ENCODE data around the gene SHKBP1.
A peak's percentile ranks its signal among the peaks of the same experiment; 100 is the strongest.
"Not testable (repeated sequence)": the region's sequence is repeated elsewhere in the genome, so short reads cannot be mapped to it uniquely, and the experiment has no call there.

Gene SHKBP1

DNA sequence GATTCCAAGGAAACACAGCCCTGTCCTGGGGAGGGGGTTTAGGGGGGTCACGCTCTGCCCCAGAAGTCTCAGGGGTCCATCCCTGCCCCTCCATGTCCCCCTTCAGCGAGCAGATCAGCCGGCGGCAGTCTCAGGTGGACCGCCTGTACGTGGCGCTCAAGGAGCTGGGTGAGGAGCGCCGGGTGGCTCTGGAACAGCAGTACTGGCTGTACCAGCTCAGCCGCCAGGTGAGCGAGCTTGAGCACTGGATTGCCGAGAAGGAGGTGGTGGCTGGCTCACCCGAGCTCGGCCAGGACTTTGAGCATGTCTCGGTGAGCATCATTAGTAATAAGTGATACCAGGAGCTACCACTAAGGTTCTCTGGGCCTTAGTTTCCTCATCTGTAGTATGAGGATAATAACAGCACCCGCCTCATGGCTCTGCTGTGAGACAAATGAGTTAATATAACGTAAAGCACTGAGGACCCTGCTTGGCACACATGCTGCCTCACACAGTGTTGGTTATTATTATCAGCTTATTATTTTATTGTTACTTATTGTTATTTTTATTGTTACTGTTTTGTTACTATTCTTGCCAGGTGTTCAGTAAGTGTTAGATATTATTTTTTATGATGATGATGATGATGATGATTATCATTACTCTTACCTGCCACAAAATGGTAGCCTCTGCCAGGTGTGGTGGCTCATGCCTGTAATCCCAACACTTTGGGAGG is 20.5 kb upstream of the SHKBP1 start:
- DNase-seq = no peak

DNA sequence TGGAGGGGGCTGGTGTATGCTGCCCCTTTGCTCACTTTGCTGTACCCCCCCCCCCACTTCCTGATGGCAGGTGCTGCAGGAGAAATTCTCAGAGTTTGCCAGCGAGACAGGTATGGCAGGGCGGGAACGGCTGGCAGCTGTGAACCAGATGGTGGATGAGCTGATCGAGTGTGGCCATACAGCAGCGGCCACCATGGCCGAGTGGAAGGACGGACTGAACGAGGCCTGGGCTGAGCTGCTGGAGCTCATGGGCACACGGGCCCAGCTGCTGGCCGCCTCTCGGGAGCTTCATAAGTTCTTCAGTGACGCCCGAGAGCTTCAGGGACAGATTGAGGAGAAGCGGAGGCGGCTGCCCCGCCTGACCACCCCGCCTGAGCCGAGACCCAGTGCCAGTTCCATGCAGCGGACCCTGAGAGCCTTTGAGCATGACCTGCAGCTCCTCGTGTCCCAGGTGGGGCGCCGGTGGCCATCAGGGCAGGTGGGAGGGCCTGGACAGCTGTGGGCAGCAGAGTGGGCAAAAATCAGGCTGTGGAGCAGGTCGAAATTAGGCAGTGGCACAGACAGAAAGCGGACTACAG is 19.6 kb upstream of the SHKBP1 start:
- DNase-seq = no peak

DNA sequence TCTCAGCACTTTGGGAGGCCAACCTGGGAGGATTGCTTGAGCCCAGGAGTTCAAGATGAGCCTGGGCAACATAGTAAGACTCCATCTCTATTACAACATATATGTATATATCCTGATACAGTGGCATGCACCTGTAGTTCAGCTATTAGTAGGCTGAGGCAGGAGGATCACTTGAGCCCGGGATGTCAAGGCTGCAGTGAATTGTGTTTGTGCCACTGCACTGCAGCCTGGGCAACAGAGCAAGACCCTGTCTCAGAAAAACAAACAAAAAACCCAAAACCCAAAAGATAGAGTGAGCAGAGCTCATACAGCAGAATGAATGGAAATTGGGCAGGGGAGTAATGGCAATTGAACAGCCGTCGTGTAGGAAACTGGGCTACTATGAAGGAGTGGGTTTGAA is 17.3 kb upstream of the SHKBP1 start:
- DNase-seq = no peak

DNA sequence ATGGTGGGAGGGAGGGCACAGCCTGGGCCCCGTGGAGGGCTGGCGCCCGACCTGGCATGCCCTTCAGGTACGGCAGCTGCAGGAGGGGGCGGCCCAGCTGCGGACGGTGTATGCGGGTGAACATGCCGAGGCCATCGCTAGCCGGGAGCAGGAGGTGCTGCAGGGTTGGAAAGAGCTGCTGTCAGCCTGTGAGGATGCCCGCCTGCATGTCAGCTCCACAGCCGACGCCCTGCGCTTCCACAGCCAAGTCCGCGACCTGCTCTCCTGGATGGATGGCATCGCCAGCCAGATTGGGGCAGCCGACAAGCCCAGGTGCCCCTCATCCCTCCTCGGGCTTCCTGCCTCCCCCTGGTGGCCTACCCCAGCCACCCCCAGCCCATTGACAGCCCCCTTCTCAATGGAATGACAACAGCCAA is 16.6 kb upstream of the SHKBP1 start:
- no peak for DNase-seq

DNA sequence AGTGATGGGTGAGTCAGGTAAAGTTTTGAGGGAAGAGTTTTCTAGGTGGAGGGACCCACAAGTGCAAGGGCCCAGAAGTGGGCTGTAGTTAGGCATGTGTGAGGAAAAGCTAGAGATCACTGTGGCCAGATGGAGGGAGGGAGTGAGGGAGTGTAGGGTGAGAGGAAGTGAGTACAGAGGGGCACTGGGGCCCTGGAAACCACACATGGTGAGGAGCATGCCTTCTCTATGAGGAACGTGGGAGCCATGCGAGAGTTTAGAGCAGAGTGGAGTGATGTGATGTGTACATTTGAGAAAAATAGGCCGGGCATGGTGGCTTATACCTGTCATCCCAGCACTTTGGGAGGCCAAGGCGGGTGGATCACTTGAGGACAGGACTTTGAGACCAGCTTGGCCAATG is 14.7 kb upstream of the SHKBP1 start:
- no peak for DNase-seq

DNA sequence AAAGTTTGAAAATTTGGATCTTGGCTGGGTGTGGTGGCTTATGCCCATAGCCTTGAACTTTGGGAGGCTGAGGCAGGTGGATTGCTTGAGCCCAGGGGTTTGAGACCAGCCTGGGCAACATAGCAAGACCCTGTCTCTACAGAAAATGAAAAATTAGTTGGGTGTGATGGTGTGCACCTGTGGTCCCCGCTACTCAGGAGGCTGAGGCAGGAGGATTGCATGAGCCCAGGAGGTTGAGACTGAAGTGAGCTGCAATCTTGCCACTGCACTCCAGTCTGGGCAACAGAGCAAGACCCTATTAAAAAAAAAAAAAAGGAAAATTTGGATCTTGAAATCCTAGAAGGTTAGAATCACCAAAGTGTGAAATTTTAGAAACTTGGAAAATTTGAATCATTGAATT is 12.1 kb upstream of the SHKBP1 start:
- DNase-seq = not testable (repeated sequence)

DNA sequence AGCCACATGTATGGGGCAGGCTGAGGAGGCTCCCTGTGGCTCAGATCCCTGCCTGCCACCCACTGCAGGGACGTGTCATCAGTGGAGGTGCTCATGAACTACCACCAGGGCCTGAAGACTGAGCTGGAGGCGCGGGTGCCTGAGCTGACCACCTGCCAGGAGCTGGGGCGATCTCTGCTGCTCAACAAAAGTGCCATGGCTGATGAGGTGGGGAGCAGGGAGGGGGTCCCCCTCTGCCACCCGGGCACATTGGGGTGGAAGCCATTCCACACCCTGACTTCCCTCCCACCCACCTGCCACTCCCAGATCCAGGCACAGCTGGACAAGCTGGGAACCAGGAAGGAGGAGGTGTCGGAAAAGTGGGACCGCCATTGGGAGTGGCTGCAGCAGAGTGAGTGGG is 11.3 kb upstream of the SHKBP1 start:
- DNase-seq = no peak

DNA sequence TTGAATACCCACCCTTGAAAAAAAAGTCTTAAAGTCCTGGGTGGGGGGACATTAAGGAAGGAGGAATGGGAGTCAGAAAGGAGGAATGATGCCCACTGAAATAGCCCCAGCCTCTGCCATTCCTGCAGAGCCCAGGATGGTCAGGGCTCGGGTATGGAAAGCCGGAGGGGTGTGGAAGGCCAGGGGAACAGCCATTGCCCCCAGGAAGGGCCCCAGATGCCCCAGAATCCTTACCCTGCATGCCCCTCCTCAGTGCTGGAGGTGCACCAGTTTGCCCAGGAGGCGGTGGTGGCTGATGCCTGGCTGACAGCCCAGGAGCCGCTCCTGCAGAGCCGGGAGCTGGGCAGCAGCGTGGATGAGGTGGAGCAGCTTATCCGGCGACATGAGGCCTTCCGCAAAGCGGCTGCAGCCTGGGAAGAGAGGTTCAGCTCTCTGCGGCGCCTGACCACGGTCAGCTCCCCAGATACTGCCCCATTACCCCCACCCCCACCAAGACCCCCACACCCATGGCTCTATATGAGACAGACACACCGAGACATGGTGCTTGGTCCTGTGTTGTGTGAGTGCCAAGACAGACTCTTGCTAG is 10.7 kb upstream of the SHKBP1 start:
- no peak for DNase-seq

DNA sequence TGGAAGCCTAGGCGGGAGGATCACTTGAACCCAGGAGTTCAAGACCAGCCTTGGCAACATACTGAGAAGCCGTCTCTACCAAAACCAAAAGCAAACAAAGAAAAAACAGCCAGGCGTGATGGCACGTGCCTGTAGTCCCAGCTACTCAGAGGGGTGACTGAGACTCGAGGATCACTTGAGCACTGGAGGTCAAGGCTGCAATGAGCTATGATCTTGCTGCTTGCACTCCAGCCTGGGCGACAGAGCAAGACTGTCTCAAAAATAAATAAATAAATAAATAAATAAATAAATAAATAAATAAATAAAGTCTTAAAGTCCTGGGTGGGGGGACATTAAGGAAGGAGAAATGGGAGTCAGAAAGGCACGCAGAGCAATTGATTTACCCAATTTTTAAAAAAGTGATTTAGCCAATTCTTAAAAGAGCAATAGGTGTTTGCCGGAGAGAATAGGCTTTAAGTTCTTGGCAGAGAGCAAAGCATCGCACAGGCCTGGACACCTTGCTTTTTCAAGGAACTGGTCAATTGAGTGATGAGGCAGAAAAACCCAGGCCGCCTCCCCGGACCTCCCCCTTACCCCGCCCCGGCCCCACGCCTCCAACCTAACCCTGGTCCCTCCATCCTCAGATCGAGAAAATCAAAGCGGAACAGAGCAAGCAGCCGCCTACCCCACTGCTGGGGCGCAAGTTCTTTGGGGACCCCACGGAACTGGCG is 9.5 kb upstream of the SHKBP1 start:
- DNase-seq = no peak

DNA sequence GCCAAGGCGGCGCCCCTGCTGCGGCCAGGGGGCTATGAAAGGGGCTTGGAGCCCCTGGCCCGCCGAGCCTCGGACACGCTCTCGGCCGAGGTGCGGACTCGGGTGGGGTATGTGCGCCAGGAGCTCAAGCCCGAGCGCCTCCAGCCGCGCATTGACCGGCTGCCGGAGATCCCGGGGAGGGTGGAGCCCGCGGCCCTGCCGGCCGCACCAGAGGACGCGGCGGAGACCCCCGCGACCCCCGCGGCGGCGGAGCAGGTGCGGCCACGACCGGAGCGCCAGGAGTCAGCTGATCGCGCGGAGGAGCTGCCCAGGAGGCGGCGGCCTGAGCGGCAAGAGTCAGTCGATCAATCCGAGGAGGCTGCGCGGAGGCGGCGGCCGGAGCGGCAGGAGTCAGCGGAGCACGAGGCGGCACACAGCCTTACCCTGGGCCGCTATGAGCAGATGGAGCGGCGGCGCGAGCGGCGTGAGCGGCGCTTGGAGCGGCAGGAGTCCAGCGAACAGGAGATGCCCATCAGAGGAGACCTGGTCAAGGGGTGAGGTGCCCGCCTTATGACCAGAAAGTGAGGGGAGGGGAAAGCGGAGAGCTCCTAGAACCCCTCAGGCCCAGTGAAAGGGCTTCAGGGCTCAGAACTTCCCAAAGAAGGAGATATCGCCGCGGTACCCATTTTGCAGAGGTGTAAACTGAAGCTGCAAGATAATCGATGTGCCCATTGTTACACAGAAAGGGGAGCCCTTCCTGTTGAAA is 8.8 kb upstream of the SHKBP1 start:
- DNase-seq = no peak

DNA sequence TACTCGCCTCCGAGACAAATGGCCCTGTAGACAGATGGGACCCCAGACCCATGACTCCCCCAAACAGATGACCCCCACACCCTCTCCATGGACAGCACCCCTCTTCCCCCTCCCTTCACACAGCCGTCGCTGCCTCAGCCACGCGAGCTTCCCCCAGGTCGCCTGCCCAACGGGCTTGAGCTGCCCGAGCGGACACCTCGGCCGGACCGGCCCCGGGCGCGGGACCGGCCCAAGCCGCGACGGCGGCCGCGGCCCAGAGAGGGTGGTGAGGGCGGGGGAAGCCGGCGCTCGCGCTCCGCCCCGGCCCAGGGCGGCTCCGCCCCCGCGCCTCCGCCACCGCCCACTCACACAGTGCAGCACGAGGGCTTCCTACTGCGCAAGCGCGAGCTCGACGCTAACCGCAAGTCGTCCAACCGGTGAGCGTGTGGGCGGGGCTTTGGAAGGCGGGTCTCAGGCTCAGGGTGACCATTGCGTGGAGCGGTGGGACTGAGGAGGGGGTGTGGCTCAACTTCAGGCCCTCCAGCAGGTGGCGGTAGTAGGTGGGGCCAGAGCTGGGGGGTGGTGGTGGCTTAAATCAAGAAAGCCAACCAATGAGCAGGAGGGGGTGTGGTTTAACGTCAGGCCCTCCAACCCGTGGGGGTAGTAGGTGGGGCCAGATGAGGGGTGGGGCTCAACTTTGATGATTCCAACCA is 6.2 kb upstream of the SHKBP1 start:
- peak; percentile 94 for DNase-seq

DNA sequence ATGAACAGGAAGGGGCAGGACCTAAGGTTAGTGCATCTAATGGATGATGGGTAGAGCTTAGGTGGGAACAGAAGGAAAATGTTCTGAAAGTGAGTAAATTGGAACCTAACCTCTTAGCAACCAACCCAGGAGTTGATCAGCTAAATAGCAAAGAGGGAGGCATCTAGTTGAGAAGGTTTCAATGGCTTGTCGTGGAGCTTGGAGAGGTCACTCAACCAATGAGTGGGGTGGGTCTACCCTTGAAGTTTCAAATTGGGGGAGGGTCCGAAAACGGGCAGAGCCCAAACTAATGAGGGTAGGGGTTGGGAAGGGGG is 5.7 kb upstream of the SHKBP1 start:
- DNase-seq = no peak

DNA sequence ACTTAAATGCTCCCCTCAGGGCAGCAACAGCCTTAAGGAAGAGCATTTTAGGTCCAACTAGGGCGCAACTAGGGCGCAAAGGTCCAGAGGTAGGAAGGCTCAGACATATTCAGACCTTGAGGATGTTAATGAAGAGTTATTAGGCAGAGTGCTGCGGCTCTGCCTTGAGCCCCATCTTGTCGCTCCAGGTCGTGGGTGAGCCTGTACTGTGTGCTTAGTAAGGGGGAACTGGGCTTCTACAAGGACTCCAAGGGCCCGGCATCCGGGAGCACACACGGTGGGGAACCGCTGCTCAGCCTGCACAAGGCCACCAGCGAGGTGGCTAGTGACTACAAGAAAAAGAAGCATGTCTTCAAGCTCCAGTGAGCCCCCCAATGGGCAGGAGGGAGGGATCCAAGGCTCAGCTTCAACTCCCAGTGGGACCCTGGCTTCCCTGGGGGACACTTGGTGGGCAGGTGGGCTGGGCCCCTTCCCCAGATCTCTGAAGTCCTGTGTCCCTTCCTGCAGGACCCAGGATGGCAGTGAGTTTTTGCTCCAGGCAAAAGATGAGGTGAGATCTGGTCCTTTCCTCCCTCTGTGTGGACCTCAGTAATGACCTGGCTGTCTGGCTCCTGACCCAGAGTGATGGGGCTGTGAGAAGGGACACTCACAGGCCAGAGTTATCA is 4.7 kb upstream of the SHKBP1 start:
- DNase-seq = no peak

DNA sequence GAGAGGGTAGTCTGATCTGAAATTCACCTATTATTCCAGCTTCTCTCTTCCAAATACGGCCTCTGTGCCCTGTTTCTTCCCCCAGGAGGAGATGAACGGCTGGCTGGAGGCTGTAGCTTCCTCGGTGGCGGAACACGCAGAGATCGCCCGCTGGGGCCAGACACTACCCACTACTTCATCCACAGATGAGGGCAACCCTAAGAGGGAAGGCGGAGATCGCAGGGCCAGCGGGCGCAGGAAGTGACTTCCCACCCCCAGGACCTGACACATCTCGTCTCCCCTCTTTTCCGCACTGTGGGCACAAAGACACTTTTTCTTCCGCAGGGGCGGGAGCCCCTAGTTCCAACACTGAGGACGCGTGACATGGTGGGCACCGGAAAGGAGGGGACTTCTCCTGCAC is 1.3 kb upstream of the SHKBP1 start:
- no peak for DNase-seq

DNA sequence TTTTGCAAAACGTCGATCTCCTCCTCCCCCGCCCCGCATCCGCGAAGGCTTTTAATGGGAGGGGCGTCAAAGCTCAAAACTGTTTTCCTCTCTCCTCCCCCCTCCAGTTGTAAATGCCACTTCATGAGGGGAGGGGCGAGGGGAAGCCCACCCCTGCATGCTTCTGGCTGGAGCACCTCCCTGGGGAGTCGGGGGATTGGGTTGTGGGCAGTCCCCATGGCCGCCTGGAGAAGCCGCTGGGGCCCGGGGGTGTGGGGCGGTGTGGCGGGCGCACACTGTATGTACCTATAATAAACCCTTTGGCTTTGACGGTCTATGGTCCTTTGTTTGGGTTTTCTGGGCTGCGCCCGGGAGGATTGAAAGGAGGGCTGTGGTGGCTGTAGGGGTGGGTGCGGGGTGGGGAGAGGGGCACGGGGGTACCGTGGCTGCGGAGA is 505 bp upstream of the SHKBP1 start:
- DNase-seq = peak; percentile 38

DNA sequence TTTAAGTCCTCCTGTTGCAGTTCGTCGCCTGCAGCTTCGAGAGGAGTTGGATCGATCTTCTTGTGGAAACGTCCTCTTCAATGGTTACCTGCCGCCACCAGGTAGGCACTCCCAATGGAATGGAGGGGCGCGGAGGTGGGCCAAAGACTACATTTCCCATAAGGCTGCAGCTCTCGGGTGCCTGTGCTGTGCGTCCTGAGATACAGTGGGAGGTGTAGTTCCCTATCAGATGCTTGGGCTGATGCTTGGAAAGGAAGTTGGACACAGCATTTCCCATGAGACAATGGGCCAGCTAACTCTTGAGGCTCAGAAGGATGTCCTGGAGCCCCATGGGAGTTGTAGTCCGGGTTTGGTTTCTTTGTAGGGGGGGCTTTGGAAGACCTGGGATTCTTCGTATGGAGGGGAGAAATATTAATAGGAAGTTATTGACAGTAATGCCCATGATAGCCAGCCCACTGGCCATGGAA is 1.8 kb downstream of the SHKBP1 start:
- DNase-seq = no peak

DNA sequence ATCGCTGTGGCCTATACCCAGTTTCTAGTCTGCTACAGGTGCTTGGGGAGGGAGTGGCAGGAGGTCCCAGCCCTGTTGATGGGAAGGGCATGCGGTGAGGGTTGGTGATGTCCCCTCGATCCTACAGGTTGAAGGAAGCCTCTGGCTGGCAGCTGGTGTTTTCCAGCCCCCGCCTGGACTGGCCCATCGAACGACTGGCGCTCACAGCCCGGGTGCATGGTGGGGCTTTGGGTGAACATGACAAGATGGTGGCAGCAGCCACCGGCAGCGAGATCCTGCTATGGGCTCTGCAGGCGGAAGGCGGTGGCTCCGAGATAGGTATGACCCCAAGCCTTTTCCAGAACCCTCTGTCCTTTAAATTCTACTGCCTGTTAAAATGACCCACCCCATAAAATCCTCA is 3.9 kb downstream of the SHKBP1 start:
- DNase-seq = no peak

DNA sequence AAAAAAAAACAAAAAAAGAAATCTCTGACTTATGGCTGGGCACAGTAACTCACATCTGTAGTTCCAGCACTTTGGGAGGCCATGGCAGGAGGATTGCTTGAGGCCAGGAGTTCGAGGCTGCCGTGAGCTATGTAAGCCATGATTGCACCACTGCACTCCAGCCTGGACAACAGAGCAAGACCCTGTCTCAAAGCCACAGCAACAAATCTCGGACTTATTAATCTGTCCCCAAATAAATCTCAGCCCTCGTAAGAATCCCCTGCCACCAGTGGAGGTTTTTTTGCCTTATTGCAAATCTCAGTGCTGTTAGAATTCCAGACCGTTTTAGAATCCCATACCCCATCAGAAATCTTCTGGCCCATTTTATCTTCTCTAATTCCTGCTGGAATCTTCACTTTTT is 4.9 kb downstream of the SHKBP1 start:
- no peak for DNase-seq

DNA sequence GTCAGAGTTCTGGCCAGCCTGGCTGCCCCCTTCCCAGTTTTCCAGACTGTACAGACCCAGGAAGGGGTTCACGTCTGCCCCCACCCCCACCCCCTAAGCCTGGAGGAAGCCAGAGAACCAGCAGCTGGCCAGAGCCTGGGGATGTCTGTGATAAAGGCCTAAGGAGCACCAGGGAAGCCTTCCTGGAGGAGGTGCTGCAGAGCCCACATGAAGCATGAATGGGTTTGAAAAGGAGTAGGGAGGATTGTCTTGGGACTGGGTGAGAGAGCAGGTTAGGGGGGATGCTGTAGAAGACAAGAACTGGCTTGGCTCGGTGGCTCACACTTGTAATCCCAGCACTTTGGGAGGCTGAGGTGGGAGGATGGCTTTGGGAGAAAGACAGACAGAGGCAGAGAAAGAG is 5.8 kb downstream of the SHKBP1 start:
- no peak for DNase-seq

DNA sequence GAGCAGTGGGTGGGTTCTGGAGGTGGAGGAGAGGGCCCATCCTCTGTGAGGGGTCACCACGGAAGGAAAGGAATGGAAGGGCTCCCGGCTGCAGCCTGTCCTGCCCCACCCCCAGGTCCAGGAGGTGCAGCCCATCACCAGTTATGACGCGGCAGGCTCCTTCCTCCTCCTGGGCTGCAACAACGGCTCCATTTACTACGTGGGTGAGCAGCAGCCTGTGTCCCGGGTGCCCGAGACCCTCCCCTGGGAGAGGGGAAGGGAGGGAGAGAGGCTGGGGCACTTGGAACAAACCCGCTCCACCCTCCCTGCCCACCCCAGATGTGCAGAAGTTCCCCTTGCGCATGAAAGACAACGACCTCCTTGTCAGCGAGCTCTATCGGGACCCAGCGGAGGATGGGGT is 6.6 kb downstream of the SHKBP1 start:
- DNase-seq = no peak

DNA sequence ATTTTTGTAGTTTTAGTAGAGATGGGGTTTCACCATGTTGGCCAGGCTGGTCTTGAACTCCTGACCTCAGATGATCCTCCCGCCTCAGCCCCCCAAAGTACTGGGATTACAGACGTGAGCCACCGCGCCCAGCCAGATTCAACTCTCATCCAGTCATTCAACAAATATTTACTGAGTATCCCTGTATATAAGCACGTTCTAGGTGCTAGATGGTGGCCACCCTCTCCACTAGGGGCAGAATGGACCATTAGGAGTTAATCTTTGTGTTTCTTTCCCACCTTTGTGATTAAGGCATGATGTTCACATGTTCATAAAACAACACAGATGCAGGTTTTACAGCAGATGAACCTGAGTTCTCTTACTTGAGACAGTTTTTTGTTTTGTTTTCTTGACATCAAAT is 7.3 kb downstream of the SHKBP1 start:
- no peak for DNase-seq

Data from NCI-H510A treated with DMSO at 0.1 percent for 48 hours (cell line).